Suprapubic skin (tissue), 4 donors: ENCODE measurements around the gene ITPR2. TPM values are rescaled to one million over a fixed set of nuclear protein-coding genes. Genes with fewer than 3 reads are reported as not detected.

Experiments
- DNase-seq, 2 donors: peaks; one replicate each; pipeline ENCODE4 v3.0.0-alpha.2; 2019; ENCODE audit warnings: low spot score in 2 of 2
- H3K27ac ChIP-seq: fragments of 200-600 bp; sonication (generic); one replicate; pipeline ENCODE4 v1.5.1; 2019
- H3K27me3 ChIP-seq: fragments of 200-600 bp; sonication (generic); one replicate; pipeline ENCODE4 v1.5.1; 2019
- H3K36me3 ChIP-seq: fragments of 200-600 bp; sonication (generic); one replicate; pipeline ENCODE4 v1.5.1; 2019
- H3K4me1 ChIP-seq: fragments of 200-600 bp; sonication (generic); one replicate; pipeline ENCODE4 v1.5.1; 2019
- H3K4me3 ChIP-seq: fragments of 200-600 bp; sonication (generic); one replicate; pipeline ENCODE4 v1.5.1; 2019; ENCODE audit warnings: mild to moderate bottlenecking
- H3K9me3 ChIP-seq: fragments of 200-600 bp; sonication (generic); one replicate; pipeline ENCODE4 v1.5.1; 2019
- CTCF ChIP-seq, 2 donors: fragments of 200-600 bp in 1 of 2; fragments of 450-650 bp in 1 of 2; sonication (generic) in 1 of 2; IDR thresholded peaks; one replicate each; pipeline ENCODE4 v1.5.1; 2016 to 2019; ENCODE audit warnings: antibody characterized with exemption in 2 of 2, mild to moderate bottlenecking in 1 of 2, moderate library complexity in 1 of 2
- EP300 ChIP-seq: sonication (generic); formaldehyde crosslinking; IDR thresholded peaks from one replicate; pipeline ENCODE4 v1.6.1; 2017; ENCODE audit warnings: antibody characterized with exemption
- POLR2A ChIP-seq, 2 donors: fragments of 450-650 bp; IDR thresholded peaks; one replicate each; pipeline ENCODE4 v1.6.1; 2017; ENCODE audit warnings: antibody characterized with exemption in 2 of 2, mild to moderate bottlenecking in 2 of 2, moderate library complexity in 2 of 2
- POLR2AphosphoS5 ChIP-seq, 3 donors: sonication (generic); formaldehyde crosslinking; IDR thresholded peaks; one replicate each; pipeline ENCODE4 v1.6.1; 2017; ENCODE audit warnings: antibody characterized with exemption in 3 of 3
- WGBS: methylation state at CpG from one replicate; pipeline ENCODE4 v1.1.5; 2018; 5-methylcytosine and 5-hydroxymethylcytosine counted together
- total RNA-seq, 4 donors: library from RNA; depleted of rRNA; stranded (reverse); fragments of >200 nt; gene quantifications; one replicate each; pipeline ENCODE4 v1.1.0, GENCODE V29; 2016

The ITPR2 gene
- total RNA-seq, 4 donors from 2014 or later = 59.6 to 159 (median 72.1) TPM

GRCh38 chr12:26564391-26564790 is 268.6 kb downstream of the ITPR2 start:
- TF ChIP-seq POLR2A (IDR thresholded peaks at IDR 0.05) (no peak), POLR2AphosphoS5 (IDR thresholded peaks at IDR 0.05) (no peak), CTCF (IDR thresholded peaks at IDR 0.05) (no peak), EP300 (no peak)
- WGBS = 88% methylated on average over 5 of the region's 5 CpGs
- H3K9me3 ChIP-seq = no peaks in the 10 kb centered on the region
- no peak overlapping the region for H3K4me3 ChIP-seq
- H3K27me3 ChIP-seq = no peaks in the 10 kb centered on the region
- no peaks in the 10 kb centered on the region for H3K4me1 ChIP-seq
- no peak overlapping the region for H3K27ac ChIP-seq
- no peaks in the 10 kb centered on the region for H3K36me3 ChIP-seq
- no peak for DNase-seq

- Histone ChIP-seq H3K27me3 (no peaks in the 10 kb centered on the region), H3K9me3 (no peaks in the 10 kb centered on the region), H3K4me3 (no peak overlapping the region), H3K27ac (no peak overlapping the region), H3K36me3 (no peaks in the 10 kb centered on the region), H3K4me1 (no peaks in the 10 kb centered on the region)
- TF ChIP-seq CTCF (IDR thresholded peaks at IDR 0.05) (no peak), POLR2A (IDR thresholded peaks at IDR 0.05) (no peak), POLR2AphosphoS5 (IDR thresholded peaks at IDR 0.05) (no peak), EP300 (no peak)
- no peak for DNase-seq
- 85% methylated on average over 4 of the region's 4 CpGs for whole genome bisulfite sequencing
Observed at GRCh38 chr12:26563552-26563951, 269.4 kb downstream of the ITPR2 start.

GRCh38 chr12:26557326-26557725 is 275.7 kb downstream of the ITPR2 start:
- no peaks in the 10 kb centered on the region for H3K27me3 ChIP-seq
- H3K4me1 ChIP-seq = no peaks in the 10 kb centered on the region
- no peaks in the 10 kb centered on the region for H3K9me3 ChIP-seq
- H3K27ac ChIP-seq = no peak overlapping the region
- no peak for DNase-seq
- 93% methylated on average over 4 of the region's 4 CpGs for WGBS
- H3K36me3 ChIP-seq = peaks cover 15% of the 10 kb centered on the region
- H3K4me3 ChIP-seq = no peak overlapping the region
- no peak for TF ChIP-seq POLR2AphosphoS5 (IDR thresholded peaks at IDR 0.05)
- no peak for TF ChIP-seq POLR2A (IDR thresholded peaks at IDR 0.05)
- TF ChIP-seq CTCF (IDR thresholded peaks at IDR 0.05) = no peak

- no peaks in the 10 kb centered on the region for H3K27me3 ChIP-seq
- H3K9me3 ChIP-seq = no peaks in the 10 kb centered on the region
- peaks cover 18% of the 10 kb centered on the region for H3K36me3 ChIP-seq
- DNase-seq = no peak
- no peak for TF ChIP-seq POLR2A (IDR thresholded peaks at IDR 0.05)
- TF ChIP-seq EP300 = no peak
- no peak for TF ChIP-seq CTCF (IDR thresholded peaks at IDR 0.05)
- no peak for TF ChIP-seq POLR2AphosphoS5 (IDR thresholded peaks at IDR 0.05)
- 100% methylated on average over 4 of the region's 4 CpGs for WGBS
- H3K4me1 ChIP-seq = no peaks in the 10 kb centered on the region
- H3K27ac ChIP-seq = no peak overlapping the region
- H3K4me3 ChIP-seq = no peak overlapping the region
Observed at GRCh38 chr12:26556916-26557315, 276.1 kb downstream of the ITPR2 start.

- WGBS = 86% methylated on average over 4 of the region's 4 CpGs
- Histone ChIP-seq H3K27me3 (no peaks in the 10 kb centered on the region), H3K4me1 (no peaks in the 10 kb centered on the region), H3K9me3 (no peaks in the 10 kb centered on the region), H3K4me3 (no peak overlapping the region), H3K27ac (no peak overlapping the region), H3K36me3 (peaks cover 24% of the 10 kb centered on the region)
- TF ChIP-seq CTCF (IDR thresholded peaks at IDR 0.05) = no peak
- TF ChIP-seq EP300 = no peak
- no peak for TF ChIP-seq POLR2AphosphoS5 (IDR thresholded peaks at IDR 0.05)
- TF ChIP-seq POLR2A (IDR thresholded peaks at IDR 0.05) = no peak
- DNase-seq = no peak
Observed at GRCh38 chr12:26555139-26555538, 277.9 kb downstream of the ITPR2 start.
